Body of pancreas (tissue), 4 donors: ENCODE data around the gene VTI1A. TPM values are rescaled to one million over a fixed set of nuclear protein-coding genes. Genes with fewer than 3 reads are reported as not detected.

Experiments
- ATAC-seq: fragments of 150-250 bp; one replicate; pipeline ENCODE4 v1.9.1; 2016
- DNase-seq, 4 donors: peaks; one replicate each; pipeline ENCODE4 v3.0.0-alpha.2; 2019
- H3K27ac ChIP-seq, 4 donors: fragments of 200-600 bp; sonication (generic); 1 replicate in 3 of 4; 2 replicates in 1 of 4; pipeline versions ENCODE4 v1.5.1 to v1.6.1; 2016 to 2019; ENCODE audit warnings: mild to moderate bottlenecking in 1 of 4, mixed read lengths in 1 of 4, moderate library complexity in 1 of 4
- H3K27me3 ChIP-seq, 2 donors: fragments of 200-600 bp; sonication (generic); one replicate each; pipeline ENCODE4 v1.6.0; 2016; ENCODE audit warnings: mild to moderate bottlenecking in 1 of 2
- H3K36me3 ChIP-seq, 2 donors: fragments of 200-600 bp; sonication (generic); replicated peaks in 1 of 2; 2 replicates each; pipeline ENCODE4 v1.5.1; 2016; ENCODE audit warnings: low read depth in 2 of 2; ENCODE audit not compliant: insufficient read depth in 1 of 2
- H3K4me1 ChIP-seq: fragments of 200-600 bp; sonication (generic); one replicate; pipeline ENCODE4 v1.6.0; 2016
- H3K4me3 ChIP-seq, 2 donors: fragments of 200-600 bp; sonication (generic); 1 replicate in 1 of 2; 2 replicates in 1 of 2; pipeline ENCODE4 v1.5.1; 2016 to 2019
- H3K9me3 ChIP-seq, 3 donors: fragments of 200-600 bp; sonication (generic); 1 replicate in 2 of 3; 2 replicates in 1 of 3; pipeline ENCODE4 v1.5.1; 2016
- POLR2A ChIP-seq, 3 donors: fragments of 450-650 bp; IDR thresholded peaks; one replicate each; pipeline ENCODE4 v1.6.1; 2016; ENCODE audit warnings: antibody characterized with exemption in 3 of 3, mild to moderate bottlenecking in 2 of 3
- WGBS, 2 donors: methylation state at CpG; one replicate each; pipeline ENCODE4 v1.1.5; 2017; 5-methylcytosine and 5-hydroxymethylcytosine counted together
- intact Hi-C: fragments of 100-400 bp; cut with DNase I; formaldehyde crosslinking; loops from one replicate; pipeline ENCODE4 v1.15.1; 2023
- total RNA-seq, 2 donors: library from RNA; depleted of rRNA; stranded (reverse); fragments of >200 nt; gene quantifications; one replicate each; pipeline ENCODE4 v1.1.0, GENCODE V29; 2016
- TF ChIP-seq, protein P1 (sequence below), 7 experiments: fragments of 450-650 bp in 4 of 7; fragments of 200-600 bp in 3 of 7; sonication (generic) in 3 of 7; IDR thresholded peaks; one replicate each; pipeline ENCODE4 v1.5.1; 2016 to 2019; ENCODE audit warnings: antibody characterized with exemption in 7 of 7

The VTI1A gene
- total RNA-seq, 2 donors from 2014 or later = 28.3 to 84.4 TPM

DNA sequence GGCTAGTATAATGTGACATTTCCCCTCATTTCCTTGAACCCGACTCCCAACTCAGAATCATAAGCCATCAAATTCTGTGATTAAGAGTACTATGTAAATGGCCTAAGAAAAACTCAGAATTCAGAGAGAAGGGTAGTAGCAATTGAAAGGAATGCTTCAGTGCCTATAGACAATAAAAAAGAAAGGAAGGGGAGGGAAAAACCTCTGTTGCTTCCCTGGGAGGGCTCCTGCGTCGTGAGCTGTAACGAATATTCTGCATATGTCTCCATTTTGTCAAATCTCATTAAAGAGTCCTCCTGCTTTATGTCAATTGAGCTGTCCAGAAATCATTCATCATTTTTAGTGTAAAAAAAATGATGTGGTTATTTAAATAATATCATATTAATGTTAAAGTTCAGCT is 223.0 kb downstream of the VTI1A start:
- H3K4me1 ChIP-seq = no peaks in the 10 kb centered on the region
- no peak overlapping the region for H3K27ac ChIP-seq
- no peaks in the 10 kb centered on the region for H3K9me3 ChIP-seq
- intact Hi-C loops = no loop called here
- no peaks in the 10 kb centered on the region for H3K36me3 ChIP-seq
- no peaks in the 10 kb centered on the region for H3K27me3 ChIP-seq
- DNase-seq (no peak), ATAC-seq (no peak)
- 98% methylated on average over 4 of the region's 4 CpGs for WGBS, 2 donors
- no peak overlapping the region for H3K4me3 ChIP-seq
- TF ChIP-seq, protein P1, sequence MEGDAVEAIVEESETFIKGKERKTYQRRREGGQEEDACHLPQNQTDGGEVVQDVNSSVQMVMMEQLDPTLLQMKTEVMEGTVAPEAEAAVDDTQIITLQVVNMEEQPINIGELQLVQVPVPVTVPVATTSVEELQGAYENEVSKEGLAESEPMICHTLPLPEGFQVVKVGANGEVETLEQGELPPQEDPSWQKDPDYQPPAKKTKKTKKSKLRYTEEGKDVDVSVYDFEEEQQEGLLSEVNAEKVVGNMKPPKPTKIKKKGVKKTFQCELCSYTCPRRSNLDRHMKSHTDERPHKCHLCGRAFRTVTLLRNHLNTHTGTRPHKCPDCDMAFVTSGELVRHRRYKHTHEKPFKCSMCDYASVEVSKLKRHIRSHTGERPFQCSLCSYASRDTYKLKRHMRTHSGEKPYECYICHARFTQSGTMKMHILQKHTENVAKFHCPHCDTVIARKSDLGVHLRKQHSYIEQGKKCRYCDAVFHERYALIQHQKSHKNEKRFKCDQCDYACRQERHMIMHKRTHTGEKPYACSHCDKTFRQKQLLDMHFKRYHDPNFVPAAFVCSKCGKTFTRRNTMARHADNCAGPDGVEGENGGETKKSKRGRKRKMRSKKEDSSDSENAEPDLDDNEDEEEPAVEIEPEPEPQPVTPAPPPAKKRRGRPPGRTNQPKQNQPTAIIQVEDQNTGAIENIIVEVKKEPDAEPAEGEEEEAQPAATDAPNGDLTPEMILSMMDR (IDR thresholded peaks at IDR 0.05) = no peak
- no peak for TF ChIP-seq POLR2A (IDR thresholded peaks at IDR 0.05)

- TF ChIP-seq, protein P1 (IDR thresholded peaks at IDR 0.05) = no peak
- TF ChIP-seq POLR2A (IDR thresholded peaks at IDR 0.05) = no peak
- ATAC-seq = no peak
- Histone ChIP-seq H3K27me3 (no peaks in the 10 kb centered on the region), H3K4me1 (no peaks in the 10 kb centered on the region), H3K9me3 (no peaks in the 10 kb centered on the region), H3K36me3 (no peaks in the 10 kb centered on the region), H3K27ac (no peak overlapping the region), H3K4me3 (no peak overlapping the region)
- WGBS, 2 donors = 79 to 84% methylated on average over 4 of the region's 4 CpGs
- intact Hi-C loops = no loop called here
- DNase-seq = no peak
These were observed 224.7 kb downstream of the VTI1A start for GRCh38 chr10:112671743-112672142.

GRCh38 chr10:112672706-112673105 is 225.7 kb downstream of the VTI1A start:
- 95 to 98% methylated on average over 5 of the region's 5 CpGs for WGBS, 2 donors
- H3K27ac ChIP-seq = no peak overlapping the region
- no peak overlapping the region for H3K4me3 ChIP-seq
- no peaks in the 10 kb centered on the region for H3K4me1 ChIP-seq
- DNase-seq (no peak), ATAC-seq (no peak)
- no peaks in the 10 kb centered on the region for H3K9me3 ChIP-seq
- H3K36me3 ChIP-seq = no peaks in the 10 kb centered on the region
- intact Hi-C loops = no loop called here
- H3K27me3 ChIP-seq = no peaks in the 10 kb centered on the region
- TF ChIP-seq, protein P1 (IDR thresholded peaks at IDR 0.05) = no peak
- TF ChIP-seq POLR2A (IDR thresholded peaks at IDR 0.05) = no peak

GRCh38 chr10:112675560-112676083 is 228.6 kb downstream of the VTI1A start:
- Histone ChIP-seq H3K4me1 (no peaks in the 10 kb centered on the region), H3K9me3 (no peaks in the 10 kb centered on the region), H3K27me3 (no peaks in the 10 kb centered on the region), H3K36me3 (no peaks in the 10 kb centered on the region), H3K4me3 (no peak overlapping the region), H3K27ac (no peak overlapping the region)
- TF ChIP-seq, protein P1 (IDR thresholded peaks at IDR 0.05) = no peak
- no peak for TF ChIP-seq POLR2A (IDR thresholded peaks at IDR 0.05)
- DNase-seq (no peak), ATAC-seq (no peak)
- WGBS, 2 donors = 95 to 96% methylated on average over 10 of the region's 10 CpGs
- intact Hi-C loops = no loop called here

DNA sequence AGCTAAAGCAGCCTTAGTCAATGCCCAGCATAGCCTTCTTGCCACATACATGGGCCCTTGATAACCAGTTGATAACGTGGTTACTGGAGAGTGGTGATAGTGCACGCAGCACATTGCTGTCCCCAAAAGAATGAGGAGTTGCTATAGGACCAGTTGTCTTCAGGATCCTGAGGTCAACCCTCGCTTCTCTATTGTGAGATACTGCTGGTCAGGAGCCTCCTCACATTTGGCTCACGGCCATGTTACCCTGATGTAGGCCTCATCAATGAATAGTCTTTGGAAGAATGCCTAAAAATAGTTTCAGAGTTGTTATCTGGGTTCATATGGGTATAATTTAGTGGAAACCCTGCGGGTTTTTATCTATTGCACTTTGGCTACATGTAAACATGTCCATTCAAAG is 230.7 kb downstream of the VTI1A start:
- ATAC-seq = no peak
- 53 to 54% methylated on average over 4 to 5 of the region's 5 CpGs for WGBS, 2 donors
- Histone ChIP-seq H3K27me3 (no peaks in the 10 kb centered on the region), H3K36me3 (no peaks in the 10 kb centered on the region), H3K9me3 (no peaks in the 10 kb centered on the region), H3K4me3 (no peak overlapping the region), H3K27ac (no peak overlapping the region), H3K4me1 (no peaks in the 10 kb centered on the region)
- TF ChIP-seq POLR2A (IDR thresholded peaks at IDR 0.05) = no peak
- TF ChIP-seq, protein P1 (IDR thresholded peaks at IDR 0.05) = no peak
- intact Hi-C loops = no loop called here
- no peak for DNase-seq
